Mucosa of descending colon (tissue), 3 donors: ENCODE data around the gene HDAC9. TPM values are rescaled to one million over a fixed set of nuclear protein-coding genes. Genes with fewer than 3 reads are reported as not detected.

Source experiments
- ATAC-seq: fragments of 200-7000 bp; cut with Tn5 transposase; one replicate; pipeline ENCODE4 v1.9.1; 2020; ENCODE audit warnings: mild to moderate bottlenecking, moderate library complexity
- DNase-seq, 3 donors: peaks; one replicate each; pipeline ENCODE4 v3.0.0-alpha.2; 2020
- H3K36me3 ChIP-seq: fragments of 200-600 bp; one replicate; pipeline ENCODE4 v1.8.0; 2021; ENCODE audit warnings: low read depth, mild to moderate bottlenecking
- H3K4me1 ChIP-seq: fragments of 200-600 bp; one replicate; pipeline ENCODE4 v1.8.0; 2021; ENCODE audit warnings: low read depth, mild to moderate bottlenecking
- H3K4me3 ChIP-seq: fragments of 200-600 bp; one replicate; pipeline ENCODE4 v1.8.0; 2021; ENCODE audit warnings: mild to moderate bottlenecking
- H3K9me3 ChIP-seq: fragments of 200-600 bp; one replicate; pipeline ENCODE4 v1.8.0; 2021; ENCODE audit warnings: mild to moderate bottlenecking
- CTCF ChIP-seq: fragments of 200-600 bp; IDR thresholded peaks from one replicate; pipeline ENCODE4 v1.8.0; 2022; ENCODE audit warnings: antibody characterized with exemption, mild to moderate bottlenecking
- intact Hi-C, 2 donors: fragments of 100-400 bp; cut with DNase I in 1 of 2; cut with micrococcal nuclease in 1 of 2; formaldehyde crosslinking; loops; one replicate each; pipeline versions ENCODE4 v1.11.0 to v1.11.1; 2022; cut with DNase I, micrococcal nuclease
- total RNA-seq, 3 donors: library from RNA; stranded (reverse); fragmentation: NEBNext Ultra II Directional in 2 of 3; extraction: Animal tissue kit (Norgen Biotek cat#: 25700) in 2 of 3; gene quantifications; one replicate each; pipeline versions ENCODE4 v1.2.1 to v1.2.4, GENCODE V29; 2021 to 2023
- donor health status: DM: no; HTN: no; CAD: no; lungs with moderate emphysema.
- donor health status: DM: no; HTN: no; CAD: no.
- donor health status: DM: no; HTN: yes; CAD: no.

The HDAC9 gene
- total RNA-seq, 3 donors from 2014 or later: 16.0 to 20.4 (median 17.5) TPM

DNA sequence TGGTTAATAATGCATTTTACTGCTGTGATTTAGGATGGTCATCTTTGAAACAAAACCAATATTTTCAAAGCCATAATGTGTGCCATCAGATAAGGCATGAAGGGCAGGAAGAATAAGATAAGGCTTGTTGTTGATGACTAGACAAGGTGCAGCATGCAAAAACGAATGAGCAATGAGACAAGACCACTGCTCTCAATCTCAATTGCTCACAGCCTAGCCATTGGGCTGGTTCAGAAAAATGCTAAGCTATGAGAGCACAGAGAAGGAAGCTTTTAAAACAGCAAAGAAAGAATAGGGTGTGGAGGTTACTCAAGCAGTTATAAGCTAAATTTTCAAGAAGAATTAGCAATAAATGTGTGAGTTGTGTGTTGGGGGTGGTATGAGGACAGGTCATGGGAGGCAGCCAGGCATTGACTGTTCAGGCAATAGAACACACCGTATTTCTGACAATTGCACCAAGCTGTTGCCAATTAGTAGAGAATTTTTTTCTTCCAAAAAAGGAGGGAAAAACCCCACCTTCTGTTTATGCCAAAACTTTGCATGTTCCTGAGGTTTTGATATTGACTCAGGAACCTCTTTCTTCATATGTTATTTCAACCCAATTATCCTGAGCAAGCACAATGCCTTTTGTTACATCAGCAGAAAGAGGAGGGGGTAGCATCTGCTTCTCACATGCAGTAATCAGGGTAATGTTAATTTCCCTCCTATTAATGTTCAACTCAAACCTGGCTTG is 276.5 kb downstream of the HDAC9 start:
- ATAC-seq (no peak), DNase-seq (no peak)
- H3K36me3 ChIP-seq: no peaks in the 10 kb centered on the region
- H3K4me3 ChIP-seq: no peak overlapping the region
- no peaks in the 10 kb centered on the region for H3K9me3 ChIP-seq
- TF ChIP-seq CTCF: no peak
- intact Hi-C loops: no loop called here
- H3K4me1 ChIP-seq: no peaks in the 10 kb centered on the region

DNA sequence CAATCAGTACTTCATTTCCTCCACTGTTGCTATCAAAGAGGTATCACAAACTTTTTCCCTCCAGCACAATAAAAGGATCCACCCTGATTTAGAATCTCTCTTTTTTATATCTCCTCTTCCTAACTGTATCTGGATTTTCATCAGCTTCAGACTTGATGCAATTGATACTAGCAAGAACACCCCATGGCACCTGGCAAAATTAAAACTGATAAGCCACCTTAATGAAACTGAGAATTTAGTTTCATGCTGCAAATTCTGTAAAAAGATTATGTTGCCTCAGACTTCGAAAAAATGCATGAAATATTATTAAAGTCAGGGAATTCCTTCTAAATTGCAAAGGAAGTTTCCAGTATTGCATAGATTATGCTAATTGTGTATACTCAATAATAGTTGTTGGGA is 277.0 kb downstream of the HDAC9 start:
- intact Hi-C loops: no loop called here
- Histone ChIP-seq H3K36me3 (no peaks in the 10 kb centered on the region), H3K4me3 (no peak overlapping the region), H3K9me3 (no peaks in the 10 kb centered on the region), H3K4me1 (no peaks in the 10 kb centered on the region)
- no peak for TF ChIP-seq CTCF
- no peak for ATAC-seq
- DNase-seq: no peak

DNA sequence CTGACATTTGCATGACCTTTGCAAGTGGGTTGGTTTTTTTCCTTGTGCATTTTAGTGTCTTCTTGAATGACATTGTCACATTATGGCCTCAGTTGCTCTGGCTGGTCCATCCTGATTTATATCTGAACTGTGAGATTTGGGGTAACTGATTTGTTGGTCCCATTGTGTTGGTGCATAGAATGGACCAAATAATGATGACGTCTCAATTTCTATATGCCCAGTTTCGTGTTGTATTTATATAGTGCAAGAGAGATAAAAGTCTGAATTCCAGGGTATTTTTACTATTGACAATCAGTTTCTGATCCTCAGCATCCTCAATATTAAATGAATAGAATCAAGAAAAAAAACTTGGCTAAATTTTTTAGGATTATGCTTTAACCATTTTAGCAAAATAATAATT is 281.8 kb downstream of the HDAC9 start:
- no peak for TF ChIP-seq CTCF
- intact Hi-C loops: no loop called here
- no peaks in the 10 kb centered on the region for H3K4me1 ChIP-seq
- ATAC-seq (no peak), DNase-seq (no peak)
- H3K9me3 ChIP-seq: no peaks in the 10 kb centered on the region
- H3K36me3 ChIP-seq: no peaks in the 10 kb centered on the region
- H3K4me3 ChIP-seq: no peak overlapping the region

- Histone ChIP-seq H3K36me3 (no peaks in the 10 kb centered on the region), H3K9me3 (no peaks in the 10 kb centered on the region), H3K4me1 (no peaks in the 10 kb centered on the region), H3K4me3 (no peak overlapping the region)
- no peak for TF ChIP-seq CTCF
- DNase-seq (no peak), ATAC-seq (no peak)
- intact Hi-C loops: no loop called here
Observed at GRCh38 chr7:18778594-18778993, 283.0 kb downstream of the HDAC9 start.

DNA sequence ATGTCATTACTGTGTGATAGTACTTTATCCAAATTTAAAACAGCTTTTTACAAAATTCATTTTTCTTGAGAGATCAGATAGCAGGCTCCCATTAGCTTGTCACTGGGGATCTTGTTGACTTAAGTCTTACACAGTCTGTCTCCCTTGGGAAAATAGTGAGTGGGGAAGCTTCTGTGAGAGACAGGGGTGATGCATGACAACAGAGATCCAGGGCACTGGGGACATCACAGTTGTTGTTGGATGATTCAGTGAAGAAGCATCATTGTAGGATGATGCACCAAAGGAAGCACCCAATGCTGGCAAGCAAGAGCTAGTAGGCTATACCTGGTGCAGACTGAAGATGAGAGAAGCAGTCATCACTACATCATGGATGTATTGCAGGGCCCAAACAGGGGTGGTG is 284.7 kb downstream of the HDAC9 start:
- no peak overlapping the region for H3K4me3 ChIP-seq
- intact Hi-C loops: no loop called here
- no peak for DNase-seq
- H3K9me3 ChIP-seq: no peaks in the 10 kb centered on the region
- no peaks in the 10 kb centered on the region for H3K36me3 ChIP-seq
- no peaks in the 10 kb centered on the region for H3K4me1 ChIP-seq
- TF ChIP-seq CTCF: no peak
- no peak for ATAC-seq

- DNase-seq (no peak), ATAC-seq (no peak)
- Histone ChIP-seq H3K9me3 (no peaks in the 10 kb centered on the region), H3K36me3 (no peaks in the 10 kb centered on the region), H3K4me1 (no peaks in the 10 kb centered on the region), H3K4me3 (no peak overlapping the region)
- no peak for TF ChIP-seq CTCF
- intact Hi-C loops: no loop called here
Observed at GRCh38 chr7:18780938-18781337, 285.4 kb downstream of the HDAC9 start.
